ENCODE results near the gene VSTM2L. TPM values are rescaled to one million over a fixed set of nuclear protein-coding genes. Genes with fewer than 3 reads are reported as not detected.

The VSTM2L gene
- total RNA-seq, 4 donors from 2014 or later, result 7.5 to 11.7 (median 10.1) TPM

GRCh38 chr20:37920270-37920669 is 17.3 kb downstream of the VSTM2L start:
- DNase-seq (ENCODE audit: extremely low spot score), result no peak
- Histone ChIP-seq H3K27me3 (peaks cover 0 to 15% (median 0%) of the 10 kb centered on the region in 4 donors), H3K4me3 (no peak overlapping the region), H3K4me1 (peaks cover 7 to 12% (median 11%) of the 10 kb centered on the region in 4 donors), H3K27ac (replicated peaks in 1 of 4) (no peak overlapping the region), H3K36me3 (no peaks in the 10 kb centered on the region), H3K9me3 (no peaks in the 10 kb centered on the region)
- 100% methylated on average over 2 of the region's 6 CpGs for WGBS
- intact Hi-C loops (cut with DNase I), result no loop called here
- TF ChIP-seq, protein P1, sequence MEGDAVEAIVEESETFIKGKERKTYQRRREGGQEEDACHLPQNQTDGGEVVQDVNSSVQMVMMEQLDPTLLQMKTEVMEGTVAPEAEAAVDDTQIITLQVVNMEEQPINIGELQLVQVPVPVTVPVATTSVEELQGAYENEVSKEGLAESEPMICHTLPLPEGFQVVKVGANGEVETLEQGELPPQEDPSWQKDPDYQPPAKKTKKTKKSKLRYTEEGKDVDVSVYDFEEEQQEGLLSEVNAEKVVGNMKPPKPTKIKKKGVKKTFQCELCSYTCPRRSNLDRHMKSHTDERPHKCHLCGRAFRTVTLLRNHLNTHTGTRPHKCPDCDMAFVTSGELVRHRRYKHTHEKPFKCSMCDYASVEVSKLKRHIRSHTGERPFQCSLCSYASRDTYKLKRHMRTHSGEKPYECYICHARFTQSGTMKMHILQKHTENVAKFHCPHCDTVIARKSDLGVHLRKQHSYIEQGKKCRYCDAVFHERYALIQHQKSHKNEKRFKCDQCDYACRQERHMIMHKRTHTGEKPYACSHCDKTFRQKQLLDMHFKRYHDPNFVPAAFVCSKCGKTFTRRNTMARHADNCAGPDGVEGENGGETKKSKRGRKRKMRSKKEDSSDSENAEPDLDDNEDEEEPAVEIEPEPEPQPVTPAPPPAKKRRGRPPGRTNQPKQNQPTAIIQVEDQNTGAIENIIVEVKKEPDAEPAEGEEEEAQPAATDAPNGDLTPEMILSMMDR (IDR thresholded peaks at IDR 0.05), result no peak
- TF ChIP-seq EP300 (IDR thresholded peaks at IDR 0.05) (no peak), POLR2AphosphoS5 (IDR thresholded peaks at IDR 0.05) (no peak), POLR2A (IDR thresholded peaks at IDR 0.05; ENCODE audit: low read depth) (no peak)

- Histone ChIP-seq H3K36me3 (no peaks in the 10 kb centered on the region), H3K4me3 (no peak overlapping the region), H3K27me3 (peaks cover 0 to 10% (median 0%) of the 10 kb centered on the region in 4 donors), H3K9me3 (no peaks in the 10 kb centered on the region), H3K4me1 (peaks cover 4 to 6% (median 6%) of the 10 kb centered on the region in 4 donors), H3K27ac (replicated peaks in 1 of 4) (no peak overlapping the region)
- intact Hi-C loops (cut with DNase I), result no loop called here
- no CpG with 5 or more reads among the region's 1 CpG for WGBS
- no peak for DNase-seq (ENCODE audit: extremely low spot score)
- TF ChIP-seq POLR2A (IDR thresholded peaks at IDR 0.05; ENCODE audit: low read depth) (no peak), EP300 (IDR thresholded peaks at IDR 0.05) (no peak), POLR2AphosphoS5 (IDR thresholded peaks at IDR 0.05) (no peak)
- TF ChIP-seq, protein P1 (IDR thresholded peaks at IDR 0.05), result no peak
Measured at GRCh38 chr20:37920679-37921322, 17.9 kb downstream of the VSTM2L start.

GRCh38 chr20:37921341-37921929 is 18.5 kb downstream of the VSTM2L start:
- DNase-seq (ENCODE audit: extremely low spot score), result no peak
- Histone ChIP-seq H3K27me3 (peaks cover 0 to 4% (median 0%) of the 10 kb centered on the region in 4 donors), H3K36me3 (no peaks in the 10 kb centered on the region), H3K27ac (replicated peaks in 1 of 4) (no peak overlapping the region), H3K4me3 (no peak overlapping the region), H3K4me1 (peaks cover 0 to under 1% (median under 1%) of the 10 kb centered on the region in 4 donors), H3K9me3 (no peaks in the 10 kb centered on the region)
- TF ChIP-seq POLR2AphosphoS5 (IDR thresholded peaks at IDR 0.05) (no peak), EP300 (IDR thresholded peaks at IDR 0.05) (no peak)
- TF ChIP-seq, protein P1 (IDR thresholded peaks at IDR 0.05), result no peak
- intact Hi-C loops (cut with DNase I), result no loop called here
- whole genome bisulfite sequencing, result 84% methylated on average over 4 of the region's 6 CpGs

DNA sequence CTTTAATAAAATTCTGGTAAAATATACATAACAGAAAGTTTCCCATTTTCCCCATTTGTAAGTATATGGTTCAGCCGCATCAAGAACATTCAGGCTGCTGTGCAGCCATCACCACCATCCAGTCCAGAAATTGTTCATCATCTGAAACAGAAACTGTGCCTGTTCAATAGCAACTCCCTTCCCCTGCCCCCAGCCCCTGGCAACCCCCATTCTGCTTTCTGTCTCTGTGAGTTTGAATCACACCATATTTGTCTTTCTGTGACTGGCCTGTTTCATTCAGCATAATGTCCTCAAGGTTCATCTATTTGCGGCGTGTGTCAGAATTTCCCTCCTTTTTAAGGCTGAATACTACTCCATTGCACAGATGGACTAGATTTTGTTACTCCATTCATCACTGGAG is 19.1 kb downstream of the VSTM2L start:
- Histone ChIP-seq H3K27ac (replicated peaks in 1 of 4) (no peak overlapping the region), H3K27me3 (peaks cover 0 to 3% (median 0%) of the 10 kb centered on the region in 4 donors), H3K4me1 (no peaks in the 10 kb centered on the region), H3K4me3 (no peak overlapping the region), H3K36me3 (no peaks in the 10 kb centered on the region), H3K9me3 (no peaks in the 10 kb centered on the region)
- WGBS, result 86% methylated on average over 3 of the region's 3 CpGs
- TF ChIP-seq, protein P1 (IDR thresholded peaks at IDR 0.05), result no peak
- TF ChIP-seq EP300 (IDR thresholded peaks at IDR 0.05) (no peak), POLR2AphosphoS5 (IDR thresholded peaks at IDR 0.05) (no peak), POLR2A (IDR thresholded peaks at IDR 0.05; ENCODE audit: low read depth) (no peak)
- DNase-seq (ENCODE audit: extremely low spot score), result no peak
- intact Hi-C loops (cut with DNase I), result no loop called here
